ENCODE measurements around the gene EML6. TPM values are rescaled to one million over a fixed set of nuclear protein-coding genes. Genes with fewer than 3 reads are reported as not detected.

The EML6 gene
- total RNA-seq, 2 experiments from 2014 or later = 1.2 to 1.7 TPM

DNA sequence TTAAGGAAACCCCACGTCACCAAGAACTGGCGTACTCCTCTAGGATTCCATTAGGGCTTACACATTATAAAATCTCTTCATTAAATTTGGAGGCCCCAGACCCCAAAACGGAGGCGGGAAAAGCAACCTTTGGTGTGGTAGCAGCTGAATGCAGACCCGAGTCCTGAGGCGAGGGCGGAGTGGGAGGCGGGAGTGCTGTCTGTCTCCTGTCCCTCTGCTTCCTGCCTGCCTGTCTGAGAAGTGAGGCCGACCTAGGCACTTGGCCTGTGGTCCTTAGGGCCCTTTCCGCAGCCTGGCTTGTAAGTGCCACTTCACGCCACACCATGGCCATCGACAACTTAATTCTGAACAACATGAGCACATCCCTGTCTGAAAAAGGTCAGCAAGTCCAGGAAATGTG is 224.7 kb downstream of the EML6 start:
- H3K27ac Mint-ChIP-seq = no peak overlapping the region
- ATAC-seq = no peak
- no peak overlapping the region for H3K4me3 Mint-ChIP-seq
- DNase-seq = no peak
- no peaks in the 10 kb centered on the region for H3K9me3 Mint-ChIP-seq
- H3K36me3 Mint-ChIP-seq (ENCODE audit: low read depth) = no peaks in the 10 kb centered on the region
- H3K4me1 Mint-ChIP-seq (ENCODE audit: low read depth) = peaks cover 8% of the 10 kb centered on the region
- H3K27me3 Mint-ChIP-seq = peaks cover 2% of the 10 kb centered on the region
- TF ChIP-seq CTCF (IDR thresholded peaks at IDR 0.05) = no peak
- POLR2A ChIA-PET = no interaction called here
- intact Hi-C loops (cut with micrococcal nuclease) = no loop called here
- CTCF ChIA-PET = no interaction called here

DNA sequence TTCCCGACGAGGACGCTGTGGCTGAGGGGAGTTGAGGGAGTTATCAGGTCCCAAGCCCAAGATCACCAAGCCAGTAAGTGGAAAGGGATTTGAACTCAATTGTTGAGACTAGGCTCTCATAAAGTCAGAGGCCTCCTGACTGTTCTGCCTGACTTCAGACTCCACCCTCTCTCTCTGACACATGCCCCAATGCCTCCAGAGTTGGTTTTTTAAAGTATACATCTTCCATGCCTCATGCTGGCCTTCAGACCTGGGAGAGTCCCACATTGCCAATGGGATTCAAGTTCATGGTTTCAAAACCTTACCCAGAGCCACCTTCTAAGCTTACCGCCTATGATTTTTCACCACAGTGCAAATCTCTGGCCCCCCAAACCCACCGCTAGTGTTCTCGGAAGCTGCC is 226.0 kb downstream of the EML6 start:
- CTCF ChIA-PET = no interaction called here
- H3K4me3 Mint-ChIP-seq = no peak overlapping the region

DNA sequence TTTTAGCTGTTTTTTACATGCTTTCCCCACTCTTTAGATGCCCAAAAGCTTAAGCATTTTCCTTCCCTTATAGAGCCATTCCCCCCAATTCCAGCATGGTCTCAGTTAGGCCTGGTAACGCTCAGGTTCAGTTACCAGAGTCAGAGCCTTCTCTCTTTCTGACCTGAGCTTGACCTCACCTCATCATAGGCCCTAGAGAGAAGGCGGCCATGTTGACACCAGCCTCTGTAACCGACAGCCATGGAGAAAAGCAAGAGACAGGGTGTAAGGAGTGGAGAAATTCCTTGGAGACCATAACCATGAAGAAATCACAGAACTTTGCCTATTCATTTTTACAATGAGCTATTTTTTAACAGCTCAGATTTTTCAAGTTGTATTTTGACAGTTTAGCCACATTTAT is 227.3 kb downstream of the EML6 start:
- ATAC-seq (no peak), DNase-seq (no peak)
- no peak overlapping the region for H3K27ac Mint-ChIP-seq
- ChIA-PET CTCF (interaction anchor here (0.8 kb wide), 1 partner anchor 58 kb away, joined by 3 read pairs; no protein-coding TSS in a partner anchor), POLR2A (no interaction called here)
- no peaks in the 10 kb centered on the region for H3K36me3 Mint-ChIP-seq (ENCODE audit: low read depth)
- H3K9me3 Mint-ChIP-seq = no peaks in the 10 kb centered on the region
- H3K4me3 Mint-ChIP-seq = no peak overlapping the region
- TF ChIP-seq CTCF (IDR thresholded peaks at IDR 0.05) = no peak
- intact Hi-C loops (cut with micrococcal nuclease) = no loop called here
- H3K4me1 Mint-ChIP-seq (ENCODE audit: low read depth) = peaks cover 6% of the 10 kb centered on the region
- H3K27me3 Mint-ChIP-seq = peaks cover 2% of the 10 kb centered on the region

More for the DNA sequence above, 226.0 kb downstream of the EML6 start:
- Mint-ChIP-seq H3K9me3 (no peaks in the 10 kb centered on the region), H3K36me3 (ENCODE audit: low read depth) (no peaks in the 10 kb centered on the region), H3K4me1 (ENCODE audit: low read depth) (peaks cover 10% of the 10 kb centered on the region), H3K27me3 (peaks cover 2% of the 10 kb centered on the region), H3K27ac (no peak overlapping the region)
- TF ChIP-seq CTCF (IDR thresholded peaks at IDR 0.05) = no peak
- ATAC-seq = no peak
- POLR2A ChIA-PET = no interaction called here
- intact Hi-C loops (cut with micrococcal nuclease) = no loop called here
- DNase-seq = no peak

DNA sequence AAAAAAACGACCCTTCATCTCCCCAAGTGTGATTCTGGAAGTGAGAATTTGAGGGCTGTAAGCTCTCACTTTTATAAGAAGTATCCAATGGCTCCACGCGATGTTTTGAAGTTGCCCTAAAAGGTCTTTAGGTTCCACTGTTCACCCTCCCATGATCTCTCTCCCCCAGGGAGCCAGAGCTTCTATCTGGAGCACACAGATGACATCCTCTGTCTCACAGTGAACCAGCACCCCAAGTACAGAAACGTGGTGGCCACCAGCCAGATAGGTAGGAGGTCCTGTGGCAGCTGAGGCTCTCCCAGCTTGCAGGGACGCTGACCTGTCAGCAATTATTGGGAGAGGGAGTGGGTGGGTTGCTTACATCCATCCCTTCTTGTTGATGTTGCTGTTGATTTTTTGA is 229.0 kb downstream of the EML6 start:
- Mint-ChIP-seq H3K4me3 (no peak overlapping the region), H3K36me3 (ENCODE audit: low read depth) (no peaks in the 10 kb centered on the region), H3K27me3 (peaks cover 2% of the 10 kb centered on the region), H3K27ac (no peak overlapping the region), H3K4me1 (ENCODE audit: low read depth) (peaks cover 4% of the 10 kb centered on the region), H3K9me3 (no peaks in the 10 kb centered on the region)
- ATAC-seq (no peak), DNase-seq (no peak)
- POLR2A ChIA-PET = no interaction called here
- intact Hi-C loops (cut with micrococcal nuclease) = no loop called here
- no peak for TF ChIP-seq CTCF (IDR thresholded peaks at IDR 0.05)
- CTCF ChIA-PET = no interaction called here

GRCh38 chr2:54952978-54953456 is 229.6 kb downstream of the EML6 start:
- Mint-ChIP-seq H3K4me3 (no peak overlapping the region), H3K9me3 (no peaks in the 10 kb centered on the region), H3K27me3 (peaks cover 2% of the 10 kb centered on the region), H3K4me1 (ENCODE audit: low read depth) (peaks cover 4% of the 10 kb centered on the region), H3K36me3 (ENCODE audit: low read depth) (no peaks in the 10 kb centered on the region), H3K27ac (no peak overlapping the region)
- no peak for DNase-seq
- CTCF ChIA-PET = no interaction called here
- no peak for TF ChIP-seq CTCF (IDR thresholded peaks at IDR 0.05)
- intact Hi-C loops (cut with micrococcal nuclease) = no loop called here
- no peak for ATAC-seq
- POLR2A ChIA-PET = no interaction called here

All from activated CD8-positive, alpha-beta T cell treated with anti-CD3 and anti-CD28 coated beads for 36 hours (primary cell).